ENCODE measurements around the gene PGAP2.
A peak's percentile ranks its signal among the peaks of the same experiment; 100 is the strongest.

PGAP2 gene

DNA sequence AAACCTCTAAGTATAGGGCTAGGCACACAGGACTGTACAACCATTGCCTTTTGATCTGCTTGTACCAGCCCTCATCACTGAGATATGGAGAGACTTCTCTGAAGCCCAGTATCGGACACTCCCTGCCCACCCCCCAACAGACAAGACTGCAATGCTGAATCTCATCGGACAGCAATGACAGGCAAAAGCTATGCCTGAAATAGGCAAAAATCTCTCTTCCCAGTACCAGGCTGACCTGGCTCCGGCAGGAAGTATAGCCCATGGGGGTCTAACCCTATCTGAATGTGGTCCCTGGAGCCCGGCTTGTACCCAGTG lies 25.9 kb downstream of the PGAP2 start:
- DNase-seq: no peak

DNA sequence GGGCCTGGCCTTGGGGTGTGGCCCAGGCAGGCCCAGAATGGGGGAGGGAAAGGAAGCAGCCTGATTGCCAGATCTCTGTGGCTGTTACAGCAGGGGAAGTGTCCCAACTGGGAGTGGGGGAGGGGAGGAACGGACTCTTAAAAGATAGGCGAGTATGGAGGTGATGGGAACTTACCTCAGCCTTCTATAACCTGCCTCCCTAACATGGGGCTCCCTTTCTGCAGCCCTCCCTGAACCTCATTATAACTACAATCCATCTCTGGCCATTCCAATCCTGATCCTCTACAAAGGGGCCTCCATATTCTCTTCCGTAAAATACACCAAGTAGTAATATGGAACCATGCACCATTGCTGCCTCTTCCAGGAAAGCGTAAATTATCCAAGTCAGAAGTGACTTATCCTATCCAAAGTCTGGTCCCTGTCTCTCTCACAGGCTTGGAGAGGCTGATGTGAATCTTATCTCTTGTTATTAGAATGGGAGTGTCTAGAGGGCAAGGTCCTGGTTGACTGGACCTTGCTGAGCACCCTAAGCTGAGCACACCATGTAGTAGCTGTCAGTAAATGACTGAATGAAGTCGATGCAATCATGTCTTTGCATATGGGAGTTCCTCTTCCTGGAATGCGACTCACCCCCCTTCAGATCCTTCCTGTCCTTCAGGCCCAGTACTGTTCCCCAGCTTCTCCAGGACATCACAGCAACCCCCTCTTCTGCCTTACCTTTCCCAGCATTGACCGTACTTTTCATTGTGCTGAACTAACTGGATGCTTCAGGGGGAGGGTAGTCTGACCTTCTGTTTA lies 26.5 kb downstream of the PGAP2 start:
- peak; percentile 79 for DNase-seq

DNA sequence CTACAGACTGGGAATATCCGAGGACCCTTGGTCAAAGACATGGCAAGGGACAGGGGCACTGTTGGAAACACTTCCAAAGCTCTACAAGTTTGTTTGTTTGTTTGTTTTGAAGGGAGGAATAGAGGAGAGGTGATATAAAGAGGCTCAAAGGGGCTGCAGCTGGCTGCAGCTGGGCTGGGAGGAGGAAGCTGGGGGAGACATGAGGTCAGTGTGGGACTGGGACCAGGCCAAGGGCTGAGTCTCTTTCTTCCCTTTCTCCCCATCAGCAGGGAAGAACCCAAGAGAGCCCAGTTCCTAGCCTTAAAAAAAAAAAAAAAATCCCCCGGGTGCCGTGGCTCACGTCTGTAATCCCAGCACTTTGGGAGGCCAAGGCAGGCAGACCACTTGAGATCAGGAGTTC lies 27.4 kb downstream of the PGAP2 start:
- DNase-seq: no peak

DNA sequence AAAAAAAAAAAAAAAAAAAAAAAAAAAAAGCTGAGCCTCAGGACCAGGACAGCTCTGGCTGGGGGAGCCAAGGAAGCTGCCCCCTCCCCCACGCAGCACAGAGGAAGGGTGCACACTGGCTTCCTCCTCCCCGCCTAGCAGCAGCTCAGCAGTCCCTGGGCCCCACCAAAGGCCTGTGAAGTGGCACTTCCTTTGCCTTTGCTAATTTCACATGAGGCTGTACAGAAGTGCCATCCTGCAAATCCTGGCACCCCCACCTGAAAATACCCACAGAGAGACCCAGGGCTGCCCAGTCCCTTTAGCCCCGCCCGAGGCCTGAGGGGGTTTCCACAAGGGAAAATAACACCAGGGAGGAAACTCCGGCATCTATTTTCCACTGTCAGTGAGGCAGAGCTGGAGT lies 28.5 kb downstream of the PGAP2 start:
- DNase-seq: no peak

DNA sequence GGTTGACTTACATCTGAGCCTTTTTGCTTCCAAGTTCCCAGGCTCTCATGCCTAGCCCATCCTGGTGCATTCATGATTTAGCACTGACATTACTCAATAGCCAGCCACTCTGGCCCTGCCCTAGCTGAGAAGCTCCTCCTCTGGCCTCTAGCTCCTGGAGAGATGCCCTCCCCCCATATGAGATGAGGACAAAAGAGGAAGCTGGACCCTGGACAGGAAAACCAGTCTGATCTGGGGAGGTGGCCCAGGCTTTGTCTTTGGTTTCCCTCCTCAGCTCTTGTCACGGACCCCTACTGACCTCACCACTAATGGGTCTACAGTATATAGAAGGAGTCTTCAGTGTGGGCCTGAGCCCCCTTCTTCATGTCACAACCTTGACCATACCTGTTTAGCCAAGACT lies 29.4 kb downstream of the PGAP2 start:
- peak; percentile 80 for DNase-seq

DNA sequence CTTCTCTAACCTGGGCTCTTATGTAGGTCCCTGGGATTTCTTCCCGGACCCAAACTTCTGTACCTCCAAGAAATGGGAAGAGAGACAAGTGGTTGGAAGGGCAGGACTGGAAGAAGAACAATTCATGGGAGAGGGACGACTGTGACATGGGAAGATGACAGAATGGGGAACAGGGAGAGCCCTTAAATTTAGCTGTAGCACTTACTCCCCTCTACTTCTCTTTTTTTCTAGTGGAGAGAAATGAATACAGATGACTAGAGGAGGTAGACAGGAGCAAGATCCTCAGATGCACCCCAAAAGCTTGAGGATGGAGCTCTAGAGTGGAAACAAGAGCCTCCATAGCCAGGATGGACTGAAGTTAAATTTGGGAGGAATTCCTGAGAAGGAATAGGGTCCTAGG lies 30.1 kb downstream of the PGAP2 start:
- DNase-seq: no peak

DNA sequence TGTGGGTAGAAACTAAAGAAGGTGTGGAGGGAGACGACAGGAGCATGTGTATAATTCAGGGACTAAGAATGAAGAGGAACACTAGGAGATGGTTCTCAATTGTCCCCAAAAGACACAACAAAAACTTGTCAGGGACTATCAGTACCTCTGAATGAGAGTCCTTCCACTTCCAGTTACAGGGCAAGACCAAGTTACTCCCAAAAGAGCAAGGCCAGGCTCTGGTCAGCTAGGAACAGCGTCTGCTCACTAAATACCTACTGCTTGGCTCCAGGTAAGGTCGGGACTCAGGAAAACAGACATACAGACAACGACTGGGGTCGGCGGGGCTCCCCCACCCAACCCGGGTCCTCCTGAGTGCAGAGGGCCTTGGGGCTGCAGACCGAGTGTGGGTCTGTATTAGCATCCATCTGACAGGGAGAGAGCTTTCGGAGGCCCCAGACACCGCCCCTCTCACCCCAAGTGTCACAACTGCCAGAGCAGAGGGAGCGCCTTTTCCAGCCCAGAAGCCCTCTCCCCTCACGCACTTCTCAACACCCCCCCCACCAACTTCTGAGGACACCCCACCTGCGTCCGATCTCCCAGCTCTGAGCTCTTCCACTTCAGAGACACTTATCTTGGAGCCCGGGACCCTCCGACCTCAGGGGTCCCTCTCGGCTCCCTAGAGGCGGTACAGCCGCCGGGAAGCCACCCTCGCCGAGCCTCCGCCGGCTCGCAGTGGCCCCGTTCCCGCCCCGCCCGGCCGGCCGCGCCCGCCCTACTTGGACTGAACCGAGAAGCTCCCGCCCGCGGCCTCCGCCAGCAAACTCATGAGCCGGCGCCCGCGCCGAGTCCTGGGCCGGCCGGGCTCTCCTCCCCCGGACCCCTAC lies 31.9 kb downstream of the PGAP2 start:
- DNase-seq: no peak

DNA sequence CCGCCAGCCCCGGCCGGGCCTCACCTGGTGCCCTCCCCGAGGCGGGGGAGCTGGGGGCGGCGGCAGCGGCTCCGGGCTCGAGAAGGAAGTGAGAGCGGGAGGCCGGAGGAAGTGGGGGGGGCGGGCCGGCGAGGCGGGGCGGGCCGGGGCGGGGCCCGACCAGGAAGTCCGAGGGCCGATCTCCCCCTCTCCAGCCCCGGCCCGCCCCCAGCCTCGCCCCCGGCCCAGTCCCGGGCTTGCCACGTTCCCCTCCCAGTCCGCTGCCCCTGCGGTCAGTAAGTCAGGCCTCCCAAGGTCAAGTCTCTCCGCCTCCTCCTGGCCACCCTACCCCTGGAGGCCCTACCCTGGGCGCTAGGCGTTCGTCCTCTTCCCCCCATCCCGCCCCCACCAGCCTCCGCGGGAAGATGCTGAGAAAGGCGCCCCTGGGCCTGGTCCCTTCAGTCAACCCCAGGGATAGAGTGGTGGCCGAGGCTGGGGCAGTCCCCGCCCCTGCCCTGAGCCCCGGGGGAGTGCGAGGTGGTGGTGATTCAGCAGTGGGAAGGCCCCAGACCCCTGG lies 32.6 kb downstream of the PGAP2 start, which contains the start of gene RHOG:
TSS of gene RHOG (minus strand) at position 90 of the 556 bp plus-strand sequence. CDS start 12,821 bp downstream, outside the sequence.
- DNase-seq: peak; percentile 70

DNA sequence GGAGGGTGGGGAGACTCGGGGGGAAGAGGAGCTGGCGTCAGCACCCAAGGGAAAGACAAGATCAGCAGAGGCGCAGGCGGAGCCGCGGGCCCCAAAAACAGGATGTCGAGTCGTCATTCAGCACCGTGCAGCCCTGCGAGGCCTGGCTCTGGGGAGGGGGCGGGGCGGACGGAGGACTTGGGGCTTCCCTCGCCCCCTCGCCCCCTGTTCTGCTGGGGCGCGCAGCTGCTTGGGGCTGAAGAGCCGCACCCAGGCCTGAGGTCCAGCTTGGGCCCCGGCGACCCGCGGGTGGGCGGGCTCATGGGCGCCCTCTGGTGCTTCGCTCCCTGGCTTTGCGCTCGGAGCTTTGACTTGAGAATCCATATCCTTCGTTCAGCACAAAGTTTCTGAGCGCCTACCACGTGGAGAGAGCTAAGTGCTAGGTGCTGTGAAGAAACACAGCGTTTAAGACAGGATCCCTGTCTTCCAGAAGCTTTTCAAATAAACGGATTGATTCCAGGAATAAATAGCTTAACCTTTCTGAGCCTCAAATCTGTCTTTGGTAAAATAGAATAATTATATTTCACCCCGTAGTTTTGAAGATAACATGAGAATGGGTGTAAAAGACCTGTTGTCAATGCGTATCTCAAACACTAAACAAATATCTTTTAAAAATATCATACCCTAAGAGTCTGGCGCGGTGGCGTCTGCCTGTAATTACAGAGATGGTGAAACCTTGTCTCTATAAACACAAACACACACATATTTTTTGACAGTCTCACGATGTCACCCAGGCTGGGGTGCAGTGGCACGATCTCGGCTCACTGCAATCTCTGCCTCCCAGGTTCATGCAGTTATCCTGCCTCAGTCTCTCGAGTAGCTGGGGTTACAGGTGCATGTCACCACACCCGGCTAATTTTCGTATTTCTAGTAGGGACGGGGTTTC lies 33.3 kb downstream of the PGAP2 start:
- DNase-seq: peak; percentile 85

DNA sequence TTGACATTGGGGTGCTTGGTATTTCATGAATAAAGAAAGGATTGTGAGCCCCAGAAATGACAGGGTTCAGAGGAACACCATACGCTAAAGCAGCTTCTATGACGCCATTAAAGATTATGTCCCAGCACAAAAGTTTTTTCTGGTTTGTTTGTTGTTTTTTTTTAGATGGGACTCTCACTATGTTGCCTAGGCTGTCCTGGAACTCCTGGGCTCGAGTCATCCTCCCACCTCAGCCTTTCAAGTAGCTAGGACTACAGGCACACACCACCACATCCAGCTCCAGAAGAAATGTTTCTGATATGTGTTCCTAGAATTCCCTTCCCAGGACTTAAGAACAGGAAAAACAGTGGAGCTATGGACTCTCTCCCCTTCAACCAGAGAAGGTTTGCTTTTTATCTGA lies 35.0 kb downstream of the PGAP2 start:
- no peak for DNase-seq

DNA sequence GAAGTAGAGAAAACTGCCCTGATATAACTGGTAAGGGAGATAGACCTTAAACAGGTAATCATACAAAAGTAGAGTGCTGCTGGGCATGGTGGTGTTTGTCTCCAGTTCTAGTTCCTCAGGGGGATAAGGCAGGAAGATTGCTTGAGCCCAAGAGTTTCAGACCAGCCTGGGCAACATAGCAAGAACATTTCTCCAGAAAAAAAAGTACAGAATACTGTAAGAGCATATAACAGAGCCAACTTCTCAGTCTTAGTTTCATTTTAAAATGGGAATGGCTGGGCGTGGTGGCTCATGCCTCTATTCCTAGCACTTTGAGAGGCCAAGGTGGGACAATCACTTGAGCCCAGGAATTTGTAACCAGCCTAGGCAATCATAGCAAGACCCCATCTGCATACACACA lies 36.9 kb downstream of the PGAP2 start:
- DNase-seq: no peak

DNA sequence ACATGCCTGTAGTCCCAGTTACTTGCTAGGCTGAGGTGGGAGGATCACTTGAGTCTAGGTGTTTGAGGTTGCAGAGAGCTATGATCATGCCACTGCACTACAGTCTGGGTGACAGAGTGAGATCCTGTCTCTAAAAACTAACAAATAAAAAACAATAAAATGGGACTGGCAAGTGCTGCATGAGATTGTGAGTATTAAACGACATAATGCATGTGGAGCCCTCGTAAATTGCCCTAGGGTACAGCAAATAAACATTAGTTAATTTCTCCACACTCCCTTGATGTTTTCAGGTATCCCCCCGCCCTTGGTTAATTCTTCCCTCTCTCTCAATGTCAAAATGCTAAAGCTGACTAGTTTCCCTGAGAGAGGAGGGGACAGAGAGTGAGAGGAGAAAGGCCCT lies 37.3 kb downstream of the PGAP2 start:
- DNase-seq: no peak

DNA sequence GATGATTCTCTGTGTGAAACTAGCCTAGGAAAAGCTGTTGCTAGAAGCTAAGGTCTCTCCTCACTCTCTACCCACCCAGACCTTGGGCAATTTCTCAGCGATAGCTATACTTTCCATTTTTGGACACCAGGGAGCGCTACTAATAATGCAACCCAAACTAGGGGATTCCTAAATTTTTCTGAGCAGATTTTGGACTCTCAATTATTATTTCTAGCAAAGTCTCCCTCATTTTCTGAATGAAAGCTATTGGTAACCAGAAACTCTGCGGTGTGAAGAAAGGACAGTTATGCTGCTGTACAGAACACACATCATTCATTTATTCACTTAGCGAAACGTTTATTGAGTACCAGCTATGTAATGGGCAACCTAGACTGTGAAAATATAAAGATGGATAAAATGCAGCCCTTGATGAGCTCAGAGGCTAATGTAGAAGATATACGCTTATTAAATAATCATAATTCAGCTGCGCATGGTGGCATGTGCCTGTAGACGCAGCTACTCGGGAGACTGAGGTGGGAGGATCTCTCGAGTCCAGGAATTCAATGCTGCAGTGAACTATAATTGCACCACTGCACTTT lies 41.0 kb downstream of the PGAP2 start:
- DNase-seq: peak; percentile 40

DNA sequence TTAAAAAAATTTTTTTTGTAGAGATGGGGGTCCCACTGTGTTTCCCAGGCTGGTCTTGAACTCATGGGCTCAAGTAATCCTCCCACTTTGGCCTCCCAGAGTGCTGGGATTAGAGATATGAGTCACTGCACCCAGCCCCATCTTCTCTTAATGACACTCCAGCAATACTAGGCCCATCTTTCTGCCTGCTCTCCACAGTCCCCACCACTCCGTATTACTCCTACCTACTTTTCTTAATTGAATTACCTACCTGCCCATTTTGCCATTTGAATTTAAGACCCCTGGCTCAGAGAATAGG lies 45.1 kb downstream of the PGAP2 start:
- DNase-seq: no peak

DNA sequence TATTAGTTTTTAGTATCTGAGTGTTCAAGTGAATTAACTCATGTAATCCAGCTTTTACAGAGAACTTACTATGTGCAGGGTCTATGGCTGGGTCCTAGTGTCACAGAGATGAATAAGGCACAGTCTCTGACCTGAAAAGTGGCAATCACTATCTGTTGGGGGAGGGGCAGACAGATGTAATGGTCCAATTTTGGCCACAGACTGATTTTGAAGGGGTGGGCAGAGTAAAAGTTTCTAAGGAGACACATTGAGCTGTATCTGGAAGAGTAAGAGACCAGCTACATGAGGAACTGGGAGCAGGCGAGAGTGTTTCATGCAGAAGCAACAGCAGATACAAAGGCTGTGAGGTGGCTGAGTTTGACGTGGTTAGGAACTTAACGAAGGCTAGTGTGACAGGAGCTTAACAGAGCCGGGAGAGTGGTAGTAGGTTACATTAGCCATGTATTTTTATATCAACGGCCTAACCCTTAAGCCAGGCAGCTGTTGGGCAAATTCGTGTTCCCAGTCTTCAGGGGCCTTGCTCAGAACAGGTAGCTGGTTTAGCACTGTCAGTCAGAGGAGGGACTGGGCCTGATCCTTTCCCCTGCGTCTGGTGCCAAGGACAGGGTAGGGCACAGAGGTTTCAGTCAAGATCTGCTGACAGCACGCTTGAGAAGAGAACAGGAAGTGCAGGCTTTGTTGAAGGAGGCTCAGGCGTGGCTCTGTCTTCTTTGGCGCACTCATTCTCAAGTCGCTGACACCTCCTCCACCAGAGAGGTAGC lies 45.7 kb downstream of the PGAP2 start:
- peak; percentile 62 for DNase-seq

DNA sequence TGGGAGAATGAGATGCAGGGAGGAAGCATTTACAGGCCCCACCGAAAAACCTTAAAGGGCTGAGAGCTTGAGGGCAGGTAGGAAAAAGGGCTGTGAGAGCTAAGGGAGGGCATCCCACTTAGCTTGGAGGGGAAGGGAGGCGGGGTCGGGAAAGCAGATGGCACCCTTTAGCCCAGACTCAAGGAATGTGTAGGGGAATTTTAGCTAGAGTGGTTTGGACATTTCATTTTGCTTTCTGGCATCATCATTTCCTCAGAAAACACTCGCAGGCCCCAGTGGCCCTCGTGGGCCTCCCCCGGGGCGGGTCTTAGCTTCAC lies 46.3 kb downstream of the PGAP2 start:
- DNase-seq: no peak

DNA sequence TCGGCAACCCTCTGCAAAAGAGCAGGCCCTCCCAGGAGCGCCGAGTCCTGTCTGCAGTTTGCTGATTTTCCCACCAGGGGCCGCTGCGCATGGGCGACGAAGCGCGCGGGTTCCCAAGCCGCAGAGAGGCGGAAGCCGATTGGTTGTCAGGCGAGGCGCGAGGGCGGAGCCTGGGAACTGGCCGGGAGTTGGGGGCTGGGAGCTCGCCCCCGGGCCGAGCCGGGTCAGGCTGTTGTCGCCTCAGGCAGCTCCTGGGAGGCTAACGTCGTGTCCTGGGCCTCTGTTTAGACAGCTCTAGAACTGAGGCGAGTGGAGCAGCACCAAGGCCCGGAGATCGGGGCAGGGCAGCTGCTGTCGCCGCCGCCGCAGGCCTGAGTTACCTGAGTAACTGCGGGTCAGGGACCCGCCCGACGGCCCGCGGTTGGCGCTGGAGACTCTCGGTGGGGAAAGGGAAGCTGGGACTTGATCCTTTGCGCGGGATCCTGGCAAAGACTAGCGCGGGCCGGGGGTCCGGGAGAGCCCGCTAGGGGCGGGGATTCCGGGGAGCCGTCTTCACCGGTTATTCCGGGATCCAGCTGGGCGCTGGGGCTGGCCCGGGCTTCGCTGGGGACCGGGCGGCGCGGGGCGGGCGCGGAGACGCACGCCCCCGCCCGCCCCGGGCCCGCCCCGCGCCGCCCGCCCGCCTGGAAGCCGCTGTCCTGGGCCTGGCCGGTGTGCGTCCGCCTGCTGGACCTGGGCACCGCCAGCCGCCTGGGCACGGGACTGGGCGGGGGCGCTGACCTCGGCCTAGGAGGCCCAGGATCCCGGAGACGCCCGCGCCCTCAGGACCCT lies 46.8 kb downstream of the PGAP2 start, which contains the start of gene STIM1:
TSS of gene STIM1 (plus strand) at position 688 of the 831 bp plus-strand sequence. CDS start 607 bp downstream, outside the sequence.
- peak; percentile 93 for DNase-seq

DNA sequence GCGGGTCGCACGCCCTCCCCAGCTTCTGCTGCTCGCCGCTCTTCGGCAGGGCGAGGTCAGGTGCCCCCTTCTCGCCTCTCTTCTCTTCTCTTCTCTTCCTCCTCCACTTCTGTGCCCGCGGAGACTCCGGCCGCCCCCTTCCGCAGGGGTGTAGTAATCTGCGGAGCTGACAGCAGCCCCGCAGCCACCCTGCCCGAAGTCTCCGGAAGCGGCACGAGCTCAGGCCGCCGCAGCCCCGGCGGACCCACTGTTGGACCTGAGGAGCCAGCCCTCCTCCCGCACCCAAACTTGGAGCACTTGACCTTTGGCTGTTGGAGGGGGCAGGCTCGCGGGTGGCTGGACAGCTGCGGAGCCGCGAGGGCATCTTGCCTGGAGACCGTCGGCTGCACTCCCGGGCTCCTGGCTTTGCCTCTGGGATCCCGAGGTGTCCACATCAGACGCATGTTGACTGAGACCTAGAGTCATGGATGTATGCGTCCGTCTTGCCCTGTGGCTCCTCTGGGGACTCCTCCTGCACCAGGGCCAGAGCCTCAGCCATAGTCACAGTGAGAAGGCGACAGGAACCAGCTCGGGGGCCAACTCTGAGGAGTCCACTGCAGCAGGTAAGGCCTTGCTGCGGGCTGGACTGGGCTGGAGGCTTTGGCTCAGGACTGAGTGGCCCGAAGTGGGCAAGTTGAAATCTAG lies 47.6 kb downstream of the PGAP2 start:
- DNase-seq: no peak

DNA sequence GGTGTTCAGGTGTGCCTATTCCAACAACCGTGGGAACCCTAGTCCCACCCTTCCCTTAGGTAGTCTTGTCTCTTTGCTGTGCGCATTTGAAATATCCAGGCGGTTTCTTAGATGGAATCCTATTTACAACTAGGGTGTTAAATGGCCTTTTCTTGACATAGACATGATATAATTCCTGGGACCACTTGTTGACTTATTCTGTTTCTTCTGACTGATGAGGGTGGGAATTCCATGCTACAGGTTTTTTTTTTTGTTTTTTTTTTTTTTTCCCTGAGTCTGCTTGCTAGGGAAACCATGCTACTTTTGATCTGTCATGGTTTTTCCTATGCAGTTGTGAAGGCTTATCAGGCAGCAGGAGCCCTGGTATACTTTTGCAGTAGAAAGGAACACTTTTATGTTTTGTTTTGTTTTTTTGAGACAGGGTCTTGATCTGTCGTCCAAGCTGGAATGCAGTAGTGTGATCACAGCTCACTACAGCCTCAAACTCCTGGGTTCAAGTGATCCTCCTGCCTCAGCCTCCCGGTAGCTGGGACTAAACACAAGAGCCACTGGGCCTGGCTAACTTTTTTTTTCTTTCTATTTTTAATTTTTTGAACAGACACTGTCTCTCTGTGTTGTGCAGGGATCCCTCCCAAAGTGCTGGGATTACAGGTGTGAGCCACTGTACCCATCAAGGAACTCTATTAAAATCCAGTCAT lies 48.6 kb downstream of the PGAP2 start:
- DNase-seq: no peak

DNA sequence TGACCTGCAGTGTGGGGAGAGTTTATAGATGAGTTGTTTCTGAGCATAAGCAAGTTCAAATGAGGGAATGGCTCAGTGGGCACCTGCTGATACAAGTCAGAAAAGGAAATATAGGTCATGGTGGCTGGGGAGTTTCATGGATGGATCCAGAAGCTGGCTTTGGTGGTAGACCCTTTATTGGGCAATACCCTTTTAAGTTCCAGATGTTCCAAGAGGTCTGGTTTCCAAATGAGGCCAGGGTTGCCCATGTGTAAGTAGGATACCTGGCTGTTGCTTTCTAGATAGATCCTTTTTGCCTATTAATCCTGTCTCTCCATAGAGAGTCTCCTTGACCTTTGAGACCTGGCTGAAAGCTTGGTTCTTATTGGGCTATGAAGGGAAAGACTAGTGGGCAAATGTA lies 49.3 kb downstream of the PGAP2 start:
- DNase-seq: no peak
